GM23248 (cell line): ENCODE measurements around the gene DPYD.

ENCODE experiments used
- EZH2 ChIP-seq: fragments of 200-600 bp; sonication (generic); IDR thresholded peaks from 2 replicates; pipeline ENCODE4 v1.6.1; 2018; ENCODE audit warnings: antibody characterized with exemption, mild to moderate bottlenecking; ENCODE audit not compliant: insufficient read depth, poor library complexity, severe bottlenecking
- EZH2phosphoT487 ChIP-seq: fragments of 200-600 bp; sonication (generic); IDR thresholded peaks from 2 replicates; pipeline ENCODE4 v1.6.1; 2018; ENCODE audit warnings: antibody characterized with exemption, moderate library complexity, mild to moderate bottlenecking, low read depth; ENCODE audit not compliant: insufficient read depth

DNA sequence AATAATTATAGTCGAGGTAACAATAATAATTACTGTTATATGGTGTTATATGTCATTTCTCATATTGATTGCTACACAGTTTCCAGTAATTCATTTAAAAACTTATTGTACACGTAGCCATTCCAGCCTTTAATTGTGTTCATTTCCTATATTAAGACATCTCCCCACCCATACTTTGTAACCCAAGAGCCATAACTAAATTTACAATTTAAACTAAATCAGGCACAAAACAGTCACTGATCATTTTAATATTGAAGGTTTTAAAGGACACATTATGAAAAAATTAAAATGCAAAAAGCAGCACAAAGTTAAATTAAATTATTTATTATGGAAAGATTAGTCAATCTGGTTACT, 487.0 kb downstream of the DPYD start:
- TF ChIP-seq EZH2phosphoT487 = no peak
- TF ChIP-seq EZH2 = no peak
